ENCODE results near the gene PTPRC. TPM values are rescaled to one million over a fixed set of nuclear protein-coding genes. Genes with fewer than 3 reads are reported as not detected.
A peak's percentile ranks its signal among the peaks of the same experiment; 100 is the strongest.

PTPRC gene
- total RNA-seq, 1 donor from 2014 or later: not detected

- no peak for DNase-seq (ENCODE audit: low read depth in 2 of 2)
Measured at GRCh38 chr1:198751741-198752140, 112.9 kb downstream of the PTPRC start.

- no peak for DNase-seq (ENCODE audit: low read depth in 2 of 2)
Measured at GRCh38 chr1:198754670-198755069, 115.8 kb downstream of the PTPRC start.

GRCh38 chr1:198755715-198756114 lies 116.9 kb downstream of the PTPRC start:
- DNase-seq (ENCODE audit: low read depth in 2 of 2): no peak

GRCh38 chr1:198756470-198756869 lies 117.6 kb downstream of the PTPRC start:
- peak in 1 of 2 donors; percentile 32 for DNase-seq (ENCODE audit: low read depth in 2 of 2)

- no peak for DNase-seq (ENCODE audit: low read depth in 2 of 2)
Measured at GRCh38 chr1:198761859-198762616, 123.2 kb downstream of the PTPRC start.

- DNase-seq (ENCODE audit: low read depth in 2 of 2): peak; percentile 27 to 89
Measured at GRCh38 chr1:198763298-198763714, 124.5 kb downstream of the PTPRC start.

- no peak for DNase-seq (ENCODE audit: low read depth in 2 of 2)
Measured at GRCh38 chr1:198764748-198765147, 125.9 kb downstream of the PTPRC start.

GRCh38 chr1:198765416-198765815 lies 126.6 kb downstream of the PTPRC start:
- DNase-seq (ENCODE audit: low read depth in 2 of 2): no peak

- DNase-seq (ENCODE audit: low read depth in 2 of 2): peak; percentile 57 to 87
Measured at GRCh38 chr1:198771563-198772153, 132.8 kb downstream of the PTPRC start.

GRCh38 chr1:198772626-198773025 lies 133.8 kb downstream of the PTPRC start:
- no peak for DNase-seq (ENCODE audit: low read depth in 2 of 2)

- no peak for DNase-seq (ENCODE audit: low read depth in 2 of 2)
Measured at GRCh38 chr1:198773030-198773429, 134.2 kb downstream of the PTPRC start.

GRCh38 chr1:198773523-198773922 lies 134.7 kb downstream of the PTPRC start:
- no peak for DNase-seq (ENCODE audit: low read depth in 2 of 2)

GRCh38 chr1:198774421-198774820 lies 135.6 kb downstream of the PTPRC start:
- no peak for DNase-seq (ENCODE audit: low read depth in 2 of 2)

GRCh38 chr1:198775606-198776005 lies 136.8 kb downstream of the PTPRC start:
- no peak for DNase-seq (ENCODE audit: low read depth in 2 of 2)

GRCh38 chr1:198776602-198777029 lies 137.8 kb downstream of the PTPRC start:
- DNase-seq (ENCODE audit: low read depth in 2 of 2): peak in 1 of 2 donors; percentile 99

- DNase-seq (ENCODE audit: low read depth in 2 of 2): peak in 1 of 2 donors; percentile 47
Measured at GRCh38 chr1:198778049-198778448, 139.2 kb downstream of the PTPRC start.

GRCh38 chr1:198780376-198780775 lies 141.5 kb downstream of the PTPRC start:
- DNase-seq (ENCODE audit: low read depth in 2 of 2): peak; percentile 45 to 93

GRCh38 chr1:198788561-198789064 lies 149.8 kb downstream of the PTPRC start:
- peak in 1 of 2 donors; percentile 91 for DNase-seq (ENCODE audit: low read depth in 2 of 2)

GRCh38 chr1:198793714-198794113 lies 154.9 kb downstream of the PTPRC start:
- DNase-seq (ENCODE audit: low read depth in 2 of 2): no peak

GRCh38 chr1:198794498-198794897 lies 155.7 kb downstream of the PTPRC start:
- DNase-seq (ENCODE audit: low read depth in 2 of 2): peak in 1 of 2 donors; percentile 83

GRCh38 chr1:198797656-198798055 lies 158.8 kb downstream of the PTPRC start:
- no peak for DNase-seq (ENCODE audit: low read depth in 2 of 2)

- no peak for DNase-seq (ENCODE audit: low read depth in 2 of 2)
Measured at GRCh38 chr1:198798923-198799386, 160.1 kb downstream of the PTPRC start.
